GM18861 (cell line): ENCODE results near the gene CS.
"Not testable (repeated sequence)": the region's sequence is repeated elsewhere in the genome, so short reads cannot be mapped to it uniquely, and the experiment has no call there.

Experiments
- ATAC-seq: cut with Tn5 transposase; IDR thresholded peaks from one replicate; pipeline ENCODE4 v1.9.1; 2021; ENCODE audit not compliant: unreplicated experiment

CS gene

DNA sequence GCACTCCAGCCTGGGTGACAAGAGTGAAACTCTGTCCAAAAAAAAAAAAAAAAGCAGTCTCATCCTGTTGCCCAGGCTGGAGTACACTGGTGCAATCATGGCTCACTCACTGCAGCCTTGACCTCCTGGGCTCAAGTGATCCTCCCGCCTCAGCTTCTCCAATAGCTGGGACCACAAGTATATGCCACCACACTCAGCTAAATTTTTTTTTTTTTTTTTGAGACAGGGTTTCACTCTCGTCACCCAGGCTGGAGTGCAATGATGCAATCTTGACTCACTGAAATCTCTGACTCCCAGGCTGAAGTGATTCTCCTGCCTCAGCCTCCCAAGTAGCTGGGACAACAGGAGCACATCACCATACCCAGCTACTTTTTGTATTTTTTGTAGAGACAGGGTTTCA, 20.9 kb upstream of the CS start:
- no peak for ATAC-seq

DNA sequence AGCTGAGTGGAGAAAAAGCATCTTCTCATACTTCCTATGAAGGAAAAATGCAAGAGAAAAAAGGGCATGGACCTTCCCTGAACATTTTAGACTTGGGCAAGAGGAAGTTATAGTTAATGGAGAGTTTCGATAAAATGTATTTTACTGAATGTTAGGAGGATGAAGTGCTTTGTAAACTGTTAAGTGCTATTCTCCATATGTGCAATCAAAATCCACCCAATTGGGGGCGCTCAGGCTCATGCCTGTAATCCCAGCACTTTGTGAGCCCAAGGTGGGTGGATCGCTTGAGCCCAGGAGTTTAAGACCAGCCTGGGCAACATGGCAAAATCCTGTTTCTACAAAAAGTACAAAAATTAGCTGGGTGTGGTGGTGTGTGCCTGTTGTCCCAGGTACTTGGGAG, 17.5 kb upstream of the CS start:
- no peak for ATAC-seq

DNA sequence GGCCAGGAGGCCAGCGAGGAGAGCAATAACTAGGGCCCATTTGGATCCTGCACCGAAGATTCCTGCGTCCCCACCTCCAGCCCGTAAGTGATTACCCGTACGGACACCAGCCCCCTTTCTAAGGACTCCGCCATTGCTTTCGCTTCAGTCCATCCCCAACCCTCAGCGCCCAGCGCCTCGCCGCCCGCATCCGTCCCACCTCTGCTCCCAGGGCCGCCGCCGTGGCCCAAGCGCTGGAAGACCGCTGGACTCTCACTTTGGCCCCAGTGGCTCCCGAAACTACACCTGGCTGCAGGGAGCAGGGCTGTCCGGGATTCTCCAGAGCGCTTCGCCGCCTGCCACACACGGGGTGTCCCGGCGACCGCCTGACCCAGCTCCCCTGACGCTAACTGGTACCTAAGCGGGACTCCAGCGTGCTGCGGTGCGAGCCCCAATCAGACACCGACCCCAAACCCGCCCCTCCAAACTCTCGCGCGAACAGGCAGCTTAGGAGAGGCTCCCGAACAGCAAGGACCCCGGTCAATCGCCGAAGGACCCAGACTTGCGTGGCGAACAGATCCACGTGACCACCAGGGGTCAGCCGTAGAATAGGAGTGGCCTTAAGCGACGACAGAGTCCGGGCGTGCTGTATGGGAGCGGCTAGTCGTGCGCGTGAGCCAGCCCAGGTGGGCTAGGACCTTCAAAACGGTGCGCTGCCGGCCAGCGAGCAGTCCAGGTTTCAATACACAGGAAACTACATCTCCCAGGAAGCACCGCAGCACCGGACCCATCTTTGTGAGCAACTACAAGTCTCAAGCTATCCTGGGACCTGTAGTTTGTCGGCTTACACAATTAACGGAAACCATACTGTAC, 15.7 kb upstream of the CS start, which contains the start of gene CNPY2:
Gene CNPY2 (minus strand): TSS at position 367 of the 852 bp plus-strand sequence. CDS start 771 bp downstream, outside the sequence.
- ATAC-seq, result peak; percentile 91

DNA sequence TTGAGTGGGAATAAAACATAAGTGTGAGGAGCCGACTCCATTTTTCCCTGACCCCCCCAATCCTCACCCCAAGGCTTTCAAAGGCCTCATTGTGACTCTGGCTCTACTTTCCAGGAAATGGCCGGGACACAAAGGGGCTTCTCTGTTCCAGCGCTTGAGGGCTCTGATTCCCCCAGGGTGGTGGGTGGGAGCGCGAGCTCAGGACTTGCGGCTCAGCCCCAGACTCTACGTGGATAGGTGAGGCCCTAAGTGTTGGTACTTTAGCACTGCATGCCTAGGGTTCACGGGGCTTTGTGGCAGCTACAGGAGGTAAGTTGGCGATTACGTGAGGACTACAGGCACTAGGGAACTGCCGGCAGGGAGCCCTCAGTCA, 15.1 kb upstream of the CS start:
- ATAC-seq, result no peak

DNA sequence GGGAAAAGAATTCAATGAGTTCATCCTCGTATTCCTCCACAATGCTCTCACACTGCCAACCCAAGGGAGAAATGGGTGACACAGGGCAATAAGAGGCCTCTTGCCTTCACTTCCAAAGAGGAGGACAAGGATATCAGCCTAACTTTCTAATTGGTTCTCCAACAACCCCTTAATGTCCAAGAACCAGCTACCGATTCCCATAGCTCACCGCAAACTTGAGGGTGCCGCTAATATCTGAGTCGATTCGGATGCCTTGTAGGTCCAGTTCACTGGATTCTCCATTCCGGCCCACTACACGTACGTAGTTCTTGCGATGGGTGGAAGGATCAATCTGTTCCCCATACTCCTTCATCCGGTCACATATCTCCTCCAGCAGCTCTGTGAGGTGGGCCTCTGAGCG, 10.9 kb upstream of the CS start:
- no peak for ATAC-seq

DNA sequence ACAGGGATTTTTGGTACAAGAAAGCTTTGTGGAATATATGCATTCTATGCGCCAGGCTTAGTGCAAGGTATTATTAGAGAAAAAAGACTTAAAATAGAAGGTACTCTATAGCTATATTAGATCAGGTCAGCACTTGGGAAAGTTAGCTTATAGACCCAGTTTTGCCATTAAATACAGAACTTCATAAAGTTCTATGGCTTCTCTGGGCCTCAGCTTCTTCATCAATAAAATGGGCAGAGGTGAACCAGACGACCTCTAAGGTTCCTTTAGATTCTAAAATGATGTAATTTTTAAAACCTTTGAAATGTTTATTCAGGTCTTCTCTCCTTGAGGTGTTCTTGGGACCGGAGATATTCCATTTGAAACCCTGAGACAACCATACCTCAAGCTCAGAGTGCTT, 8.6 kb upstream of the CS start:
- ATAC-seq, result no peak

DNA sequence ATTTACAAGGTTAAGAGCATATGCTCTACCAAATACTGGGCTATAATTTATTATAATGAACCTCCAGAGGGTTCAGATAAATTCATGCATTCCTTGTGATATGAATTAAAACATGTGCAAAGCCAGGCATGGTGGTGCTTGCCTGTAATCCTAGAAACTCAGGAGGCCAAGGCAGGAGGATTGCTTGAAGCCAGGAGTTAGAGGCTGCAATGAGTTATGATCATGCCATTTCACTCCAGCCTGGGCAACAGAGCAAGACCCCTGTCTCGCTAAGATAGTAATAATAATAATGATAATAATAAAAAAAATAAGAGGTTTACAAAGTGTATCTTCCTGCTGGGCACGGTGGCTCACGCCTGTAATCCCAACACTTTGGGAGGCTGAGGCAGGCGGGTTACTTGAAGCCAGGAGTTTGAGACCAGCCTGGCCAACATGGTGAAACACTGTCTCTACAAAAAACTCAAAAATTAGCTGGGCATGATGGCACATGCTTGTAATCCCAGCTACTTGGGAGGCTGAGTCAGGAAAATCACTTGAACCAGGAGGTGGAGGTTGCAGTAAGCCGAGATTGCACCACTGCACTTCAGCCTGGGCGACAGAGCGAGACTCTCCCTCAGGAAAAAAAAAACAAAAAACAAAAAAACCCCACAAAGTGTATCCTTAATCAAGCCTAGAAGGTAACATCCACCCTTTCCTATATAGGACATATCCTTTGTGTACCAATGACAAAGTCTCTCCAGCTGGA, 7.3 kb upstream of the CS start:
- no peak for ATAC-seq

DNA sequence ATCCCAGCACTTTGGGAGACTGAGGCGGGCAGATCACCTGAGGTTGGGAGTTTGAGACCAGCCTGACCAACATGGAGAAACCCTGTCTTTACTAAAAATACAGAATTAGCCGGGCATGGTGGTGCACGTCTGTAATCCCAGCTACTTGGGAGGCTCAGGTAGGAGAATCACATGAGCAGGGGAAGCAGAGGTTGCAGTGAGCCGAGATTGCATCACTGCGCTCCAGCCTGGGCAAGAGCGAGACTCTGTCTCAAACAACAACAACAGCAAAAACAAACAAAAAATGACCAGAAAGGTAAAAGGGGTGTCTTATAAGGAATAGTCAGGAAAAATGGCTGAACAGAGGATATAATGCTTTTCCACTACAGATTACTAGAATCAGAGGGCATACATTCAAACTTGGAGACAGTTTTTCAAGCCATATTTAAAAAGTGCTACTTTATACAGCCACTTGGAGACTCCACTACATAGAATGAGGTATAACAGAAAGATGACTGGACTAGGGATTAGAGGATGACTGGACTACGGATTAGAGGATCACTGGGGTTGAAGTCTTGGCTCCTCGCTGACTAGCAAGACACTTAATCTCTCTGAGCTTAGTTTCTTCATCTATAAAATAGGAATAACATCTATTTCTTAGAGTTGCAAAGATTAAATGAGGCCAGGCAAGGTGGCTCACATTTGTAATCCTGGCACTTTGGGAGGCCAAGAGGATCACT, 4.9 kb upstream of the CS start:
- no peak for ATAC-seq

DNA sequence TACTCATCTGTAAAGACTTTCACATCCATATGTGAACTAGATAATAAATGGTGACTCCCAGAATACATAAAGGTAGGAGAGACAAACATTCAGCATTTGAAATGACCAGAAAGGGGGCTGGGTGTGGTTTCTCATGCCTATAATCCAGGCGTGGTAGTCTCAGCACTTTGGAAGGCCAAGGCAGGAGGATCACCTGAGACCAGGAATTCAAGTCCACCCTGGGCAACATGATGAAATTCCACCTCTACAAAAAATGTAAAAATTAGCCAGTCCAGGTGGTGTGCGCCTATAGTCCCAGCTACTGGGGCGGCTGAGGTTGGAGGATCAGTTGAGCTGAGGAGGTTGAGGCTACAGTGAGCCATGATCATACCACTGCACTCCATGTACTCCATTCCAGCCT, 4.1 kb upstream of the CS start:
- no peak for ATAC-seq

DNA sequence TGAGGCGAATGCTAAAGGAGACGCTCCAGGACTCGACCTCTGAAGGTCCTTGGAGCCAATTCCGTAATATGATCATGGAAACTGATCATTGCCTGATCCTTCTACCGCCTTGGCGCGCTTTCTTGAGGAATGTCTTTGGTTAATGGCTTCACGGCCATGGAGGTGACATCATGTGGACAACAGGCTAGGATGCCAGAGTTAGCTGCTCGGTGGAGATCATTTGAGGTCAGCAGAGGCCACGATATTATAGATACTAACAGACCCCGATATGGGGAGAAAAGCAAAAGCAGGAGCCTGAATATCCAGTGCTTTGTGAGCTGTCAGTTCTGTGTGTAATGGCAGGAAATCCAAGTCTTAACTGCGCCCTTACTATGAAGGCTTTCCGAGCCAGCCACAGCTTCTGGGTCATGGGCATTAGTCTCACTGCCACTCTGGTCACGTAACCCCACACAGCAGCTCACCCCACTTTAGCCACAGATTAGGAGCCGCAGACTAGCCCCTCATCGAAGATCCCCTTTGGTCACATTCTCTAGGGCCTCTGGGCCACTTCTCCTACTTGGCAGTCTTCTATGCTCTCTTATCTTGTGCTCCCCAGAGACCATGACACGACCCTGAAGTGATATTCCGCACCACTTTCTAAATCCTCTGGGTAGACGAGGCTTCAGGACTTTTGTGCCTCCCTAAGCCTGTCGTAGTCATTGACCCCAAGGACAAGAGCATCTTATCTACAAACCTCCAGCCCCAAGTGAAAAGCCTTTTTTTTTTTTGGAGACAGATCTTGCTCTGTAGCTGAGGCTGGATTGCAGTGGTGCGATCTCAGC, 724 bp upstream of the CS start:
- ATAC-seq, result no peak

DNA sequence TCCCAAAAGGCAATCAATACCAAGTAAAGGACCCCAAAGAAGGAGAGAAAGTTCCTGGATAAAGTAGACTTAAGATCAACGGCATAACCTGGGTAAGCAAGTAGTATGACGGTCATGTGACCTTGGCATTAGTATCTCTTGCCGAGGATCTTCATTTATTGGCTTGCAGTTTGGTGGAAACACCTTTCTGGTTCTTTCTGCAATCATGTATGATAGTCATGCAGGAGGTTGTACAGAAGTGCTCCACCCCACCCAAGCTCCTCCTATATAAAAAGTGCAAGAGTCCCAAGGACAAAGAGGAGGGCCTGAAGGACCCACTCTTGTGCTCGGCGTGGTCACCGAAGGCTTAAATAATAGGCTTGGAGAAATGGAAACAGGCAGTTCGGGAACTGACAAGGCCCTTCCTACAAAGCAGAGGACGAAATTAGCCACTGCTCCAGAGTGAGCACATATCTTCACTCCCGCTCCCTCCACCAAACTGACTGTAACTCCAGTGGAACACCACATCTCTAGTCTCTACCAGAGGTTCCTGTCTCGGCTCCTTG, 750 bp downstream of the CS start:
- ATAC-seq, result no peak

DNA sequence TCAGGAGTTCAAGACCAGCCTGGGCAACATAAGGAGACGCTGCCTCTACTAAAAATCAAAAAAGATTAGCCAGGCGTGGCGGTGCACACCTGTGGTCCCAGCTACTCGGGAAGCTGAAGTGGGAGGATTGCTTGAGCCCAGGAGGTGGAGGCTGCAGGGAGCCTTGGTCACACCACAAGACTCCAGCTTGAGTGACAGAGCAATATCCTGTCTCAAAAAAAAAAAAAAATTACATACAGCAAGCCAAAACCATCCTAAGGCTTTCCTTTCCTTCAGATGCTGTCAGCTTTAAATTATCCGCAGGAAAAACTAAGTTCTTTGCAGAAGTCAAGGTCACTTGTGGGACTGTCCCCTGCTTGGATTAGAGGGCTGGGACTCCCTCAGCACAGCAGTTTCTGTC, 1.3 kb downstream of the CS start:
- ATAC-seq, result no peak

DNA sequence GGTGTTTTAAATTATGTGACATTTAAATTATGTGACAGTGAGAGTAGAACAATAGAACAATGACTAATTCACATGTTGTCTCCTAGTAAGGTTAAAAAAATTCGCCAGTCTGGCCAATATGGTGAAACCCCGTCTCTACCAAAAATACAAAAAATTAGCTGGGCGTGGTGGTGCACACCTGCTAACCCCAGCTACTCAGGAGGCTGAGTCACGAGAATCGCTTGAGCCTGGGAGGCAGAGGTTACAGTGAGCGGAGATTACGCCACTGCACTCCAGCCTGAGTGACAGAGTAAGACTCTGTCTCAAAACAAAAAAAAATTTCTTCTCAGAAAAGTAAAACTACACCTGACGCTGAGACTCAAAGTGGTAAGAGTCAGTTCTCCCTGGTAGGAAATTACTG, 2.7 kb downstream of the CS start:
- ATAC-seq, result no peak

DNA sequence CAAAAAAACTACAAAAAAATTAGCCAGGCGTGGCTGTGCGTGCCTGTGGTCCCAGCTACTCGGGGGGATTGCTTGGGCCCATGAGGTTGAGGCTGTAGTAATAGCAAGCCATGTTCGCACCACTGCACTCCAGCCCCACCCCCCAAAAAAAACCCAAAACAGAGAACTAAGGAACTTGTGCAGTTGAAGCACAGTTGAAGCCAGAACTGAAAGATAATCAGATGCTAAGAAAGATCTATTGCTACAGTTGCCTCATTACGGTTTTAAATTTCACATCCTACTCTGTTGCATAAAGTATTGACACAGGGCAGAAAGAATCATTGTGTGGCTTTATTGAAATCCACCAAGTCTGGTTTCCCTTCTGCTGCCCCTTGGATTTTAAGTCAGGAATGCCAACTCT, 3.8 kb downstream of the CS start:
- ATAC-seq, result no peak

DNA sequence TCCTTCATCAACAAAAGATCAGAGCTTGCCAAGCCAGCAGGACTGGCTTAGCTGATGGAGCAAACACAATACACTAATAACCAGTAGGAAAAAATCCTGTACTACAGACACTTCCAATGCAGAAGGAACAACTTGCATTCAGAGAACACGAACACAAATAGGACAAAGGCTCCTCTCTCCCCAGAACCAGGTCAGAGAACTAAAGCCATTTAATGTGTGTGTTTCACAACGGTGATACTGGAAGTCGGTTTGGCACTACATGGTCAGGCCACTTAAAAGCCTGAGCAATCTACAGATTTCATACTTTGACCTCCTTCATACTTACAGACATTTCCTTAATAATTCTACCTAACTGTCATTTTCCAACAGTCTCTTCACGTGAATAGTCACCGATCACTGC, 6.3 kb downstream of the CS start:
- no peak for ATAC-seq

DNA sequence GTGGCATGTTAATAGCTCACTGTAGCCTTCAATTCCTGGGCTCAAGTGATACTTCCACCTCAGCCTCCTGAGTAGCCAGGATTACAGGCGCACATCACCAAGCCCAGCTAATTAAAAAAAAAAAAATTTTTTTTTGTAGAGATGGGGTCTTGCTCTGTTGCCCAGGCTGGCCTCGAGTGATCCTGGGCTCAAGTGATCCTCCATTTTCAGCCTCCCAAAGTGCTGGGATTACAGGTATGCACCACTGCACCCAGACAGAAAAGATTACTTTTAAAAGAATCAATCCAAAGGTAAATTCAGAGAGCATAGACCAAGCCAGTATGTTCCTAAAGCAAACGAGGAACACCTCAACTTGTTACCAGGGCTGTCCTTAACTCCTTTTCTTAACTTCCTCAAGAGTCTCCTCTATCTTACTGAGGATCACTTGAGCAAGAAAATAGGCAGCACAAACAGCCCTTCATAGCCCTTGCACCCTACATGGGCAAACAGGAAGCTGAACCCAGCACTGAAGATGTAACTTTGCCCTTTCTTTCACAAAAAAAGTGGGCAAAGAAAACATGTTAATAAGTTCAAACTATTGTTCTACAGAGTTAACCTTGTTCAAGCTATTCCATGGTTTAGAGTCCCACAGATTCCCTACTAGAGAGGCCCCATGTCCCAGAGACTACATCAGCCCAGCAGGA, 11.3 kb downstream of the CS start:
- no peak for ATAC-seq

DNA sequence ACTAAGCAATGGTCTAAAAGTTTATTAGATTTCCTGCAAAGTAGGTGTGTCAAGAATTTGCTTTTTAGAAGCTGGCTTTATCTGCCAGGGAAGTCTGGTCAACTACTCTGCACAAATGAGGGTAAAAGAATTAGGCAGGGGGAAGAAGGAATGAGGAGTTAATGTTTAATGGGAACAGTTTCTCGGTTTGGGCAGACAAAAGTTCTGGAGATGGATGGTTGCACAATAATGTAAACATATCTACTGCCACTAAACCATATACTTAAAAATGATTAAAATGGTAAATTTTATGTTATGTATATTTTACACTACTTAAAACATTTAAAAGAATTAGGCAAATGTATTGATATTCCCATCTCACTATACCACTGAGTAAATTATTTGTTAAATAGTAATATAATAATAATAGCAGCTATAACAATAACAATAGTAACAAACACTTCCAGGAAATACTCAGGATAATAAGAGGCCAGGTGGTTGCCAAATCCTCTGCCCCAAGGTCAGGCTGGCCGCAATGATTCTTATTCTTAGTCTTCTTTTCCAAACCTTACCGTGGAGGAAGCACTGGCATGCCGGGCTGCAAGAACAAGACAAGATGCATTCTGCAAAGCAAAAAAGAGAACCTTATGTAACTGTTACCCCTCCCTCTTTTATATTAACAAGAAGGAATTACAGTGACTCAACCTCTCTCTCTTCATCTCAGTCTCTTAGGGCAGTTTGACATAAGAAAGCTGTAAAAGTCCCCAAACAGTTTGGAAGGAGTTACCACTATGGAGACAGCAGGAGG, 13.9 kb downstream of the CS start:
- ATAC-seq, result no peak

DNA sequence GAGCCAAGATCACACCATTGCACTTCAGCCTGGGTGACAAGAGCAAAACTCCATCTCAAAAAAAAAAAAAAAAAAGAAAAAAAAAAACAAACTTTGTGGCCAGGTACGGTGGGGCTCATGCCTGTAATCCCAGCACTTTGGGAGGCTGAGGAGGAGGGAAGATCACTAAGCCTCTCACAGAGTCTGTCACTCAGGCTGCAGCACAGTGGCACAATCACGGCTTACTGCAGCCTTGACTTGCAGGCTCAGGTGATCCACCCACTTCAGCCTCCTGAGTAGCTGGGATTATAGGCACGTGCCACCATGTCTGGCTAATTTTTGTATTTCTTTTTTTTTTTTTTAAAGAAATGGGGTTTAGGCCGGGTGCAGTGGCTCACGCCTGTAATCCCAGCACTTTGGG, 15.9 kb downstream of the CS start:
- not testable (repeated sequence) for ATAC-seq

DNA sequence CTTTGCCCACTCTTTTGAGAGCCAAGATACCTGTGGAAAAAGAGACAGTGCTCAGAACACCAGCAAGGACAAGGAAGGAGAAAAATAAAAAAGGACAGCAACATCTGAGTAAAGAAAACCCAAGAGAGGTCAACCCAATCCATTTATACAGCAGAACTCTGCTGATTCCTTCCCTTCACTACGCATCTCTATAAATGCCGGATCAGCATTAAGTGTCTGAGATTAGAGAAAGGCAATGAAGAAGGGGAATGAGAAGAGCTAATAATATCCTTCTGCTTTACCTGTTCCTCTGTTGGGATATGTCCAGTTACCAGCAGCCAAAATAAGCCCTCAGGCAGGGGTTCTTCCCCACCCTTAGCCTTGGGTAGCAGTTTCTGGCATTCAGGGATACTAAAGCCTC, 17.6 kb downstream of the CS start:
- ATAC-seq, result no peak
